HepG2 (cell line): ENCODE results near the gene HNRNPUL1. TPM values are rescaled to one million over a fixed set of nuclear protein-coding genes. Genes with fewer than 3 reads are reported as not detected.

Source experiments
- ATAC-seq: fragments of 200-7000 bp; cut with Tn5 transposase; 3 replicates; pipeline ENCODE4 v1.9.1; 2020; ENCODE audit warnings: mild to moderate bottlenecking, moderate library complexity
- BruUV-seq: library from RNA; stranded (reverse); fragments of 400-500 nt; replicated peaks from 2 replicates; lab custom pipeline; 2021; lab: Mats Ljungman, UMichigan
- CTCF ChIA-PET: fragments of 300-600 bp; formaldehyde crosslinking; extraction: SDS; loops from one replicate; lab custom pipeline; 2021; ENCODE audit warnings: low total read pairs, inconsistent platforms, low intra/inter-chr PET ratio; lab: Yijun Ruan, JAX
- POLR2A ChIA-PET: fragments of 350-600 bp; sonication (Branson Sonifier 250); formaldehyde crosslinking; loops from one replicate; lab custom pipeline; 2020; ENCODE audit warnings: antibody characterized with exemption, inconsistent platforms; lab: Yijun Ruan, JAX
- DNase-seq: peaks from one replicate; pipeline ENCODE4 v3.0.0-alpha.2; 2015; ENCODE audit warnings: low spot score
- FAIRE-seq: peaks from 3 replicates; lab custom pipeline; 2011; peaks lifted over from hg19 to GRCh38; lab: Jason Lieb, UNC
- H2AFZ ChIP-seq: one replicate; pipeline ENCODE4 v1.6.1; 2011; ENCODE audit warnings: low read length, inconsistent platforms
- H3K27ac ChIP-seq: fragments of 300-600 bp; 3 replicates; pipeline ENCODE4 v1.8.0; 2011; ENCODE audit warnings: mixed run types, mild to moderate bottlenecking, mixed read lengths, low read length, inconsistent platforms; ENCODE audit not compliant: insufficient read depth; ENCODE audit errors: extremely low read length
- H3K27me3 ChIP-seq, 2 experiments: fragments of 200-600 bp in 1 of 2; 2 replicates in 1 of 2; 3 replicates in 1 of 2; pipeline versions ENCODE4 v1.6.0 to v1.8.0; 2011; ENCODE audit warnings: low read length in 2 of 2, mild to moderate bottlenecking in 2 of 2, moderate library complexity in 2 of 2, inconsistent platforms in 1 of 2; ENCODE audit not compliant: insufficient read depth in 2 of 2, control insufficient read depth in 1 of 2
- H3K36me3 ChIP-seq, 2 experiments: fragments of 200-600 bp in 1 of 2; replicated peaks in 1 of 2; 2 replicates in 1 of 2; 3 replicates in 1 of 2; pipeline versions ENCODE4 v1.5.1 to v1.8.0; 2011; ENCODE audit warnings: low read length in 2 of 2, inconsistent platforms in 1 of 2; ENCODE audit not compliant: insufficient read depth in 2 of 2, control insufficient read depth in 1 of 2
- H3K4me1 ChIP-seq: 2 replicates; pipeline ENCODE4 v1.5.1; 2012; ENCODE audit warnings: low read length, inconsistent platforms; ENCODE audit not compliant: insufficient read depth
- H3K4me2 ChIP-seq: 2 replicates; pipeline ENCODE4 v1.6.0; 2011; ENCODE audit warnings: low read depth, low read length, inconsistent platforms
- H3K4me3 ChIP-seq, 3 experiments: fragments of 200-600 bp in 1 of 3; sonication (generic), shearing (Covaris generic) in 1 of 3; replicated peaks in 1 of 3; 2 replicates each; pipeline ENCODE4 v1.5.1; 2011 to 2016; ENCODE audit warnings: low read length in 3 of 3, inconsistent platforms in 2 of 3, low read depth in 2 of 3, mild to moderate bottlenecking in 2 of 3, control low read depth in 1 of 3, mixed read lengths in 1 of 3; ENCODE audit not compliant: insufficient read depth in 1 of 3
- H3K79me2 ChIP-seq: one replicate; pipeline ENCODE4 v1.6.1; 2011; ENCODE audit warnings: low read length, inconsistent platforms; ENCODE audit not compliant: insufficient read depth
- H3K9ac ChIP-seq: 2 replicates; pipeline ENCODE4 v1.6.0; 2011; ENCODE audit warnings: mild to moderate bottlenecking, low read depth, low read length, inconsistent platforms; ENCODE audit not compliant: insufficient read depth
- H3K9me3 ChIP-seq: 2 replicates; pipeline ENCODE4 v1.5.1; 2012; ENCODE audit warnings: mild to moderate bottlenecking, low read length
- H4K20me1 ChIP-seq: 2 replicates; pipeline ENCODE4 v1.6.0; 2011; ENCODE audit warnings: inconsistent platforms, mild to moderate bottlenecking, low read length, moderate library complexity; ENCODE audit not compliant: insufficient read depth
- AGO2 ChIP-seq: fragments of 200-400 bp; formaldehyde crosslinking; optimal IDR thresholded peaks from 2 replicates; pipeline ENCODE3; 2017; ENCODE audit warnings: mild to moderate bottlenecking, low read depth, low read length, moderate library complexity
- PHF8 ChIP-seq: sonication (generic); formaldehyde crosslinking; IDR thresholded peaks from 2 replicates; pipeline ENCODE4 v1.5.0; 2020; ENCODE audit warnings: missing genetic modification reagents
- ZC3H4 ChIP-seq: sonication (generic); formaldehyde crosslinking; IDR thresholded peaks from 2 replicates; pipeline ENCODE4 v1.4.0; 2020; ENCODE audit warnings: missing genetic modification reagents, borderline replicate concordance
- ZNF547 ChIP-seq: sonication (generic); formaldehyde crosslinking; IDR thresholded peaks from 2 replicates; pipeline ENCODE4 v1.5.1; 2020; ENCODE audit warnings: mild to moderate bottlenecking, missing genetic modification reagents
- WGBS: methylation state at CpG from one replicate; pipeline ENCODE4 v1.1.6; 2017; ENCODE audit warnings: low lambda C conversion rate; 5-methylcytosine and 5-hydroxymethylcytosine counted together
- in situ Hi-C: cut with HindIII; loops from 2 replicates; pipeline ENCODE4 v1.10.0; 2017; ENCODE audit warnings: low pct_unique_long_range_greater_than_20kb; ENCODE audit not compliant: extremely low pct_ligation_motif_present
- intact Hi-C: fragments of 100-400 bp; cut with micrococcal nuclease; formaldehyde crosslinking; loops from one replicate; pipeline ENCODE4 v1.10.0; 2022; ENCODE audit not compliant: unreplicated experiment
- polyA plus RNA-seq, 8 experiments: library from polyadenylated mRNA; depleted of rRNA in 3 of 8; stranded (reverse) in 7 of 8; unstranded in 1 of 8; fragments of >200 nt; fragmentation: Illumina TruSeq in 4 of 8; extraction: Trizol in 4 of 8; gene quantifications; 2 replicates each; pipeline versions ENCODE4 v1.2.1 to v1.2.3, GENCODE V29; 2011 to 2016; ENCODE audit warnings: low read depth in 4 of 8, missing spikeins in 1 of 8, mixed read lengths in 1 of 8; ENCODE audit not compliant: insufficient read depth in 1 of 8
- total RNA-seq, 5 experiments: library from RNA; depleted of rRNA; stranded (reverse); fragments of >200 nt; fragmentation: Illumina TruSeq; extraction: Trizol; gene quantifications; 2 replicates each; pipeline ENCODE4 v1.2.3, GENCODE V29; 2016; ENCODE audit warnings: low read depth in 1 of 5

Gene HNRNPUL1
- total and polyA plus RNA-seq, 2 of the 13 experiments (the other 11 are each of a cell fraction or from before 2014, with no cell fraction given): 30.9 to 81.7 TPM

- FAIRE-seq: no peak
Observed at GRCh38 chr19:41320568-41320967, 56.4 kb downstream of the HNRNPUL1 start.

GRCh38 chr19:41321204-41321599 lies 57.0 kb downstream of the HNRNPUL1 start:
- TF ChIP-seq ZNF547 (CRISPR knock-in tag) (0 out of 2 replicates have a peak, but pooled peaks have one; percentile 41), AGO2 (peak; percentile 75), ZC3H4 (CRISPR knock-in tag) (no peak)
- CTCF ChIA-PET: interaction anchor here (1.5 kb wide), 2 partner anchors 32 to 110 kb away, joined by 4 to 12 read pairs; partner anchors contain the start of gene TGFB1
- in situ Hi-C loops: no loop called here
- BruUV-seq: no TSS peak
- no peak for ATAC-seq
- 0 out of 2 replicates have a peak overlapping the region, but pooled peaks have one; percentile 5 for H3K4me2 ChIP-seq
- H3K9ac ChIP-seq: 0 out of 2 replicates have a peak overlapping the region, but pooled peaks have one; percentile 33
- H3K9me3 ChIP-seq: no peaks in the 10 kb centered on the region
- POLR2A ChIA-PET: interaction anchor here (0.8 to 6.2 kb wide), 10 partner anchors 11 to 119 kb away, joined by 3 to 73 read pairs (median 8); partner anchors contain the start of genes B9D2, CCDC97, HNRNPUL1 and TGFB1
- H3K27me3 ChIP-seq: no peaks in the 10 kb centered on the region
- no peak overlapping the region for H3K4me3 ChIP-seq
- peaks cover 11 to 34% of the 10 kb centered on the region in 2 experiments; a peak in 4 of 5 replicates for H3K36me3 ChIP-seq
- peaks cover under 1% of the 10 kb centered on the region for H3K79me2 ChIP-seq
- 98% methylated on average over 5 of the region's 7 CpGs for WGBS
- no peaks in the 10 kb centered on the region for H4K20me1 ChIP-seq
- peak overlapping the region; percentile 74 for H3K27ac ChIP-seq
- DNase-seq: no peak
- no peak overlapping the region for H2AFZ ChIP-seq
- H3K4me1 ChIP-seq: peaks cover 65% of the 10 kb centered on the region
- FAIRE-seq: no peak
- intact Hi-C loops: no loop called here

More at GRCh38 chr19:41320568-41320967, 56.4 kb downstream of the HNRNPUL1 start:
- Histone ChIP-seq H2AFZ (no peak overlapping the region), H3K36me3 (peaks cover 13 to 37% of the 10 kb centered on the region in 2 experiments; a peak in 4 of 5 replicates), H4K20me1 (no peaks in the 10 kb centered on the region), H3K4me2 (no peak overlapping the region), H3K9ac (no peak overlapping the region), H3K27ac (peak overlapping the region; percentile 11)
- TF ChIP-seq AGO2 (peak; percentile 1), PHF8 (CRISPR knock-in tag) (no peak)
- TF ChIP-seq, all 625 proteins: peak for 1
- Histone ChIP-seq H3K4me3 (no peak overlapping the region), H3K4me1 (peaks cover 59% of the 10 kb centered on the region), H3K9me3 (no peaks in the 10 kb centered on the region), H3K27me3 (no peaks in the 10 kb centered on the region), H3K79me2 (no peaks in the 10 kb centered on the region)
- no TSS peak for BruUV-seq
- POLR2A ChIA-PET: interaction anchor here (0.8 to 6.2 kb wide), 3 partner anchors 32 to 119 kb away, joined by 3 to 73 read pairs (median 5); partner anchors contain the start of genes B9D2 and TGFB1
- in situ Hi-C loops (no loop called here), intact Hi-C loops (no loop called here)
- no peak for DNase-seq
- no peak for ATAC-seq
- WGBS: 91% methylated on average over 3 of the region's 4 CpGs
- CTCF ChIA-PET: no interaction called here
